Psoas muscle (tissue), 8 donors: Measurements from ENCODE around the gene TRIAP1. TPM values are rescaled to one million over a fixed set of nuclear protein-coding genes. Genes with fewer than 3 reads are reported as not detected.

Experiments
- ATAC-seq, 4 donors: fragments of 200-7000 bp; cut with Tn5 transposase; one replicate each; pipeline ENCODE4 v1.9.1; 2020; ENCODE audit warnings: moderate library complexity in 3 of 4, mild to moderate bottlenecking in 2 of 4
- DNase-seq, 2 donors: peaks; one replicate each; pipeline ENCODE4 v3.0.0-alpha.2; 2020
- H3K27ac ChIP-seq: fragments of 200-600 bp; one replicate; pipeline ENCODE4 v1.8.0; 2022
- H3K27me3 ChIP-seq, 3 donors: fragments of 200-600 bp in 1 of 3; one replicate each; pipeline versions ENCODE4 v1.6.1 to v1.8.0; 2013 to 2022; ENCODE audit warnings: low read length in 2 of 3, mild to moderate bottlenecking in 2 of 3, moderate library complexity in 1 of 3; ENCODE audit not compliant: insufficient read depth in 3 of 3
- H3K36me3 ChIP-seq, 2 donors: fragments of 200-600 bp in 1 of 2; one replicate each; pipeline versions ENCODE4 v1.6.1 to v1.8.0; 2013 to 2022; ENCODE audit warnings: low read depth in 1 of 2, mild to moderate bottlenecking in 1 of 2, moderate library complexity in 1 of 2; ENCODE audit not compliant: insufficient read depth in 1 of 2
- H3K4me1 ChIP-seq: fragments of 200-600 bp; one replicate; pipeline ENCODE4 v1.8.0; 2022
- H3K4me3 ChIP-seq: fragments of 200-600 bp; one replicate; pipeline ENCODE4 v1.8.0; 2022; ENCODE audit warnings: mild to moderate bottlenecking
- H3K9me3 ChIP-seq: fragments of 200-600 bp; one replicate; pipeline ENCODE4 v1.8.0; 2022
- WGBS, 3 donors: extraction: QIAGEN DNeasy Blood & Tissue Kit; methylation state at CpG; one replicate each; pipeline versions ENCODE4 v1.1.6 to v1.1.7; 2013; 5-methylcytosine and 5-hydroxymethylcytosine counted together
- intact Hi-C, 2 donors: fragments of 100-400 bp; cut with DNase I; formaldehyde crosslinking; loops; one replicate each; pipeline versions ENCODE4 v1.11.0 to v1.14.2; 2022
- polyA plus RNA-seq, 3 donors: library from polyadenylated mRNA; stranded (reverse); fragments of 200-250 nt; gene quantifications; one replicate each; pipeline ENCODE4 v1.2.3, GENCODE V29; 2013
- total RNA-seq, 4 donors: library from RNA; stranded (reverse); fragmentation: NEBNext Ultra II Directional in 2 of 4; extraction: Animal tissue kit (Norgen Biotek cat#: 25700) in 2 of 4; gene quantifications; one replicate each; pipeline versions ENCODE4 v1.2.1 to v1.2.4, GENCODE V29; 2021 to 2023
- TF ChIP-seq, protein P1 (sequence below): fragments of 200-600 bp; IDR thresholded peaks from one replicate; pipeline ENCODE4 v1.8.0; 2022; ENCODE audit warnings: antibody characterized with exemption
- donor health status: healthy with polysubstance abuse.
- donor health status: DM: no; HTN: no; CAD: no; lungs with moderate emphysema.
- donor health status: Bipolar disorder and iron deficiency.
- donor health status: healthy.
- donor health status: DM: yes; HTN: yes; CAD: no.
- donor health status: DM: no; HTN: no; CAD: no.
- donor health status: DM: no; HTN: no; CAD: no.
- donor health status: DM: yes; HTN: yes; CAD: no.

The TRIAP1 gene
- total and polyA plus RNA-seq, 7 donors, result 24.4 to 111 (median 37.3) TPM

DNA sequence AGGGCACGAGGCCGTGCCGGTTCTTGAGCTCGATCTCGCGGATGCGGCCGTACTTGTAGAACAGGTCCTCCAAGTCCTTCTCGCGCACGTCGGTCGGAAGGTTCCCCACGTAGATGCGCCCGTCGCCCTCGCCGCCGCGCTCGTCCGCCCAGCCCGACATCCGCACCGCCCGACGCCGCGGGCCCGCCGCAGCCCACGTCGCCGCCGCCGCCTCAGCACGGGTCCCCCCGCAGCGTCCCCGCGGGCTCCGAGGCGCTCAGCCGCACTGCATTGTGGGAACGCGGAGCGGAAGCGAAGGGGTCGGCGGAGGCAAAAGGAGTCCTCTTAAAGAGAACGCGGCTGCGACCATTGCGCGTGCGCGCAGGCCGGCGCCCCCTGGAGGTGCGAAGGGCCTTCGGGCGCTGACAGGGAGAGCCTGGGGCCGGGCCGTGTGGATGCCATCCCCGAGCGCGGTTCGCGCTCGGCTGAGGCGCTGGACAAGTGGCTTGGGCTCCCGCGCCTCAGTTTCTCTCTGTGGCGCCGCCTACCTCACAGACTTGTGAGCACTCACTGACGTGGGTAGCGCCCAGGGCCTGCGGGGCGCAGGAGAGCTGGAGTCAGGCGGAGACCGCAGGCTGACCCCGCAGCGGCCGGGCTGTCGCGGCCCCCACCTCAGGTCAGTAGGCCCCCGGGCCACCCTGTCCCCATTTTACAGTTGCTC is 23.4 kb upstream of the TRIAP1 start, which contains the start of gene SRSF9:
TSS of gene SRSF9 (minus strand) at position 299 of the 700 bp plus-strand sequence. CDS start at position 160, 139 bp downstream.
- intact Hi-C loops, result no loop called here
- Histone ChIP-seq H3K27ac (peak within 1 kb of the TSS; percentile 93), H3K36me3 (peaks cover 10 to 29% of the 10 kb centered on the region in 2 donors), H3K4me1 (peaks cover 20% of the 10 kb centered on the region), H3K27me3 (no peaks in the 10 kb centered on the region), H3K4me3 (peak within 1 kb of the TSS; percentile 97), H3K9me3 (no peaks in the 10 kb centered on the region)
- peak; percentile 97 for ATAC-seq
- peak; percentile 96 to 98 for DNase-seq
- TF ChIP-seq, protein P1, sequence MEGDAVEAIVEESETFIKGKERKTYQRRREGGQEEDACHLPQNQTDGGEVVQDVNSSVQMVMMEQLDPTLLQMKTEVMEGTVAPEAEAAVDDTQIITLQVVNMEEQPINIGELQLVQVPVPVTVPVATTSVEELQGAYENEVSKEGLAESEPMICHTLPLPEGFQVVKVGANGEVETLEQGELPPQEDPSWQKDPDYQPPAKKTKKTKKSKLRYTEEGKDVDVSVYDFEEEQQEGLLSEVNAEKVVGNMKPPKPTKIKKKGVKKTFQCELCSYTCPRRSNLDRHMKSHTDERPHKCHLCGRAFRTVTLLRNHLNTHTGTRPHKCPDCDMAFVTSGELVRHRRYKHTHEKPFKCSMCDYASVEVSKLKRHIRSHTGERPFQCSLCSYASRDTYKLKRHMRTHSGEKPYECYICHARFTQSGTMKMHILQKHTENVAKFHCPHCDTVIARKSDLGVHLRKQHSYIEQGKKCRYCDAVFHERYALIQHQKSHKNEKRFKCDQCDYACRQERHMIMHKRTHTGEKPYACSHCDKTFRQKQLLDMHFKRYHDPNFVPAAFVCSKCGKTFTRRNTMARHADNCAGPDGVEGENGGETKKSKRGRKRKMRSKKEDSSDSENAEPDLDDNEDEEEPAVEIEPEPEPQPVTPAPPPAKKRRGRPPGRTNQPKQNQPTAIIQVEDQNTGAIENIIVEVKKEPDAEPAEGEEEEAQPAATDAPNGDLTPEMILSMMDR, result peak; percentile 89
- 0 to 1% (median 1%) methylated on average over 66 to 88 of the region's 88 CpGs for WGBS, 3 donors

GRCh38 chr12:120468821-120469449 is 22.8 kb upstream of the TRIAP1 start:
- WGBS, 3 donors, result 0% methylated on average over 46 to 56 of the region's 57 CpGs
- peaks cover 12 to 35% of the 10 kb centered on the region in 2 donors for H3K36me3 ChIP-seq

DNA sequence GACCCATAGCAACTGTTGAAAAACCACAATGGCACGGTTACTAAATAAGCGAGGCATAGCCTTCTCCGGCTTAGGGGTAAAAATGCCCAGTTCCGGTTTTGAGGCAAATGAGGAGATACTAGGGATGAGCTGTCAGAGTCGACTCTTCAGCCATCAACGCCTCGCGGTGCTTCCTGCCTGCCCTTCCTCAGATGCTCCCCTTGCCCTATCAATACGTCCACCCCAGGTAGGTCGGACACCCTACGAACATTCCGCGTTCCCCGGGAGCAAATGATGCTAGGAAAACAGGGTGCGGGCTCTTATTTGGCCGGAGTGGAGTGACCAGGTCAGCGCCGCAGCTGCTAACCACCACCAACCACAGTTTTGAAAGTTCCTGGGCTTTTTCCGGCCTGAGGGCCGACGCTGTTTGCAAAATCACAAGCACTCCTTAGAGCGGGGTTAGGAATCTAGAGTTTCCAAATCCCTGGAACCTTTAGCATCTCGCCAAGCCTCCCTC is 22.2 kb upstream of the TRIAP1 start:
- no peaks in the 10 kb centered on the region for H3K9me3 ChIP-seq
- H3K27ac ChIP-seq, result peak overlapping the region; percentile 93
- H3K4me1 ChIP-seq, result peaks cover 20% of the 10 kb centered on the region
- H3K36me3 ChIP-seq, result peaks cover 17 to 41% of the 10 kb centered on the region in 2 donors
- intact Hi-C loops, result no loop called here
- no peaks in the 10 kb centered on the region for H3K27me3 ChIP-seq
- 3 to 6% (median 4%) methylated on average over 23 of the region's 23 CpGs for WGBS, 3 donors
- DNase-seq (peak; percentile 27 to 62), ATAC-seq (peak in 2 of 4 donors; percentile 2 to 21)
- H3K4me3 ChIP-seq, result peak overlapping the region; percentile 97
- TF ChIP-seq, protein P1, result no peak

More at GRCh38 chr12:120468821-120469449, 22.8 kb upstream of the TRIAP1 start:
- intact Hi-C loops, result no loop called here
- Histone ChIP-seq H3K4me1 (peaks cover 20% of the 10 kb centered on the region), H3K27me3 (no peaks in the 10 kb centered on the region), H3K27ac (peak overlapping the region; percentile 93), H3K4me3 (peak overlapping the region; percentile 97), H3K9me3 (no peaks in the 10 kb centered on the region)
- ATAC-seq, result peak; percentile 18 to 41 (median 25)
- TF ChIP-seq, protein P1, result no peak
- peak; percentile 39 to 64 for DNase-seq

DNA sequence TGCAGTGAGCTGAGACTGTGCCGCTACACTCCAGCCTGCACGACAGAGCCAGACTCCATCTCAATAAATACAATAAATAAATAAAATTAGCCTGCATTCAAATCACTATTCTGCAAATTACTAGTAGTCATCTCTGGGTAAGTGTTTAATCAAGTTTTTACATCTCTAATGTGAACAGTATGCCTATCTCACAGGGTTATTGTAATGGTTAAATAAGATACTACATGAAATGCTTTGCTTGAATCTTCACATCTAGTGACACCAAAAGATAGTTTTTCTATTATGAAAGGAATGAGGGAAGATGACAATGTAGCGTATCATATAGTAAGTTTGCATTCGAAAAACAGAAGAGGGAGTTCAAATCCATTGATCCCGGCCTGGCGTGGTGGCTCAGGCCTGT is 21.3 kb upstream of the TRIAP1 start:
- H3K4me3 ChIP-seq, result peak overlapping the region; percentile 1
- no peaks in the 10 kb centered on the region for H3K9me3 ChIP-seq
- intact Hi-C loops, result no loop called here
- WGBS, 3 donors, result 91 to 94% (median 93%) methylated on average over 6 of the region's 6 CpGs
- H3K27me3 ChIP-seq, result no peaks in the 10 kb centered on the region
- H3K36me3 ChIP-seq, result peaks cover 23 to 50% of the 10 kb centered on the region in 2 donors
- DNase-seq (no peak), ATAC-seq (no peak)
- H3K4me1 ChIP-seq, result peaks cover 20% of the 10 kb centered on the region
- TF ChIP-seq, protein P1, result no peak
- no peak overlapping the region for H3K27ac ChIP-seq
